Daoy (cell line): Measurements from ENCODE around the gene RBKS. TPM values are rescaled to one million over a fixed set of nuclear protein-coding genes. Genes with fewer than 3 reads are reported as not detected.

Source experiments
- DNase-seq: peaks from one replicate; pipeline ENCODE4 v3.0.0-alpha.2; 2015; ENCODE audit warnings: low read depth
- total RNA-seq: library from RNA; depleted of rRNA; stranded (reverse); fragments of >200 nt; shearing (Covaris generic); gene quantifications from 2 replicates; pipeline ENCODE4 v1.2.3, GENCODE V29; 2014; rRNA removed

Gene RBKS
- 1.7 and 3.4 TPM in 2 replicates for total RNA-seq

- peak; percentile 94 for DNase-seq
Observed at GRCh38 chr2:27890146-27890923, at the start of gene RBKS, which contains the start of gene BABAM2. RBKS (minus strand) TSS chr2:27890387; CDS start chr2:27890345, 42 bp downstream. BABAM2 (plus strand) TSS chr2:27890729; CDS start chr2:27894557, 3,828 bp downstream.

- DNase-seq = no peak
Observed at GRCh38 chr2:27935026-27935425, 44.8 kb upstream of the RBKS start.

- peak; percentile 50 for DNase-seq
Observed at GRCh38 chr2:27932396-27932795, 42.2 kb upstream of the RBKS start.

- DNase-seq = no peak
Observed at GRCh38 chr2:27931361-27931950, 41.3 kb upstream of the RBKS start.

- DNase-seq = no peak
Observed at GRCh38 chr2:27929916-27930486, 39.8 kb upstream of the RBKS start.

- no peak for DNase-seq
Observed at GRCh38 chr2:27925766-27926472, 35.7 kb upstream of the RBKS start.

GRCh38 chr2:27922842-27923241 is 32.7 kb upstream of the RBKS start:
- DNase-seq = no peak

GRCh38 chr2:27921880-27922547 is 31.8 kb upstream of the RBKS start:
- DNase-seq = no peak

- DNase-seq = no peak
Observed at GRCh38 chr2:27921424-27921823, 31.2 kb upstream of the RBKS start.

- DNase-seq = peak; percentile 13
Observed at GRCh38 chr2:27920148-27920885, 30.1 kb upstream of the RBKS start.

- no peak for DNase-seq
Observed at GRCh38 chr2:27916293-27916995, 26.3 kb upstream of the RBKS start.

- no peak for DNase-seq
Observed at GRCh38 chr2:27915874-27916273, 25.7 kb upstream of the RBKS start.

- DNase-seq = no peak
Observed at GRCh38 chr2:27915191-27915590, 25.0 kb upstream of the RBKS start.

- no peak for DNase-seq
Observed at GRCh38 chr2:27914805-27915175, 24.6 kb upstream of the RBKS start.

GRCh38 chr2:27914041-27914804 is 24.0 kb upstream of the RBKS start:
- DNase-seq = no peak

GRCh38 chr2:27912512-27912911 is 22.3 kb upstream of the RBKS start:
- no peak for DNase-seq

- DNase-seq = no peak
Observed at GRCh38 chr2:27911458-27912210, 21.4 kb upstream of the RBKS start.

GRCh38 chr2:27909901-27910300 is 19.7 kb upstream of the RBKS start:
- no peak for DNase-seq

GRCh38 chr2:27907547-27907946 is 17.4 kb upstream of the RBKS start:
- DNase-seq = peak; percentile 11
